PC-3 (cell line): ENCODE results near the gene HNMT. TPM values are rescaled to one million over a fixed set of nuclear protein-coding genes. Genes with fewer than 3 reads are reported as not detected.

Experiments used
- ATAC-seq: fragments of 200-7000 bp; cut with Tn5 transposase; 2 replicates; pipeline ENCODE4 v1.9.1; 2020; ENCODE audit warnings: mild to moderate bottlenecking, moderate library complexity
- BruUV-seq: library from RNA; stranded (reverse); fragments of 400-500 nt; replicated peaks from 2 replicates; lab custom pipeline; 2021; lab: Mats Ljungman, UMichigan
- CTCF ChIA-PET: fragments of 300-600 bp; sonication (Branson Sonifier 250); formaldehyde crosslinking; loops from one replicate; lab custom pipeline; 2022; ENCODE audit warnings: antibody characterized with exemption; lab: Charles Lee
- POLR2A ChIA-PET: fragments of 300-600 bp; sonication (Branson Sonifier 250); formaldehyde crosslinking; loops from one replicate; lab custom pipeline; 2022; ENCODE audit warnings: antibody characterized with exemption; ENCODE audit not compliant: unreplicated experiment; lab: Charles Lee
- DNase-seq: peaks from one replicate; pipeline ENCODE4 v3.0.0-alpha.2; 2015
- H2AFZ ChIP-seq: fragments of 300-600 bp; sonication (generic); 2 replicates; pipeline ENCODE4 v1.6.0; 2016; ENCODE audit warnings: antibody characterized with exemption, low read length
- H3F3A ChIP-seq: fragments of 300-600 bp; sonication (generic); one replicate; pipeline ENCODE4 v1.6.0; 2017; ENCODE audit warnings: antibody characterized with exemption, low read length, control low read depth, mild to moderate bottlenecking; ENCODE audit not compliant: unreplicated experiment
- H3K27ac ChIP-seq: fragments of 300-600 bp; sonication (generic); 2 replicates; pipeline ENCODE4 v1.5.1; 2016; ENCODE audit warnings: mild to moderate bottlenecking, low read length
- H3K27me3 ChIP-seq: fragments of 300-600 bp; sonication (generic); 2 replicates; pipeline ENCODE4 v1.6.1; 2016; ENCODE audit warnings: low read length, mixed read lengths
- H3K36me3 ChIP-seq: fragments of 300-600 bp; sonication (generic); 2 replicates; pipeline ENCODE4 v1.6.1; 2016; ENCODE audit warnings: low read depth, mixed run types, low read length, mixed read lengths
- H3K4me1 ChIP-seq: fragments of 300-600 bp; sonication (generic); 2 replicates; pipeline ENCODE4 v1.5.1; 2016; ENCODE audit warnings: low read length; ENCODE audit not compliant: insufficient read depth
- H3K4me2 ChIP-seq: fragments of 300-600 bp; sonication (generic); 2 replicates; pipeline ENCODE4 v1.6.0; 2016; ENCODE audit warnings: low read length
- H3K4me3 ChIP-seq: fragments of 300-600 bp; sonication (generic); 2 replicates; pipeline ENCODE4 v1.5.1; 2016; ENCODE audit warnings: mild to moderate bottlenecking, low read length, mixed read lengths
- H3K79me2 ChIP-seq: fragments of 300-600 bp; sonication (generic); 2 replicates; pipeline ENCODE4 v1.6.1; 2017; ENCODE audit warnings: low read length, mixed read lengths
- H3K9ac ChIP-seq: fragments of 300-600 bp; sonication (generic); 2 replicates; pipeline ENCODE4 v1.6.0; 2016; ENCODE audit warnings: mild to moderate bottlenecking, low read length
- H3K9me2 ChIP-seq: fragments of 300-600 bp; sonication (generic); replicated peaks from 2 replicates; pipeline ENCODE4 v1.6.1; 2016; ENCODE audit warnings: mixed run types, low read length, mixed read lengths
- H3K9me3 ChIP-seq: fragments of 300-600 bp; sonication (generic); 2 replicates; pipeline ENCODE4 v1.6.1; 2016; ENCODE audit warnings: low read length, mixed read lengths
- H4K20me1 ChIP-seq: fragments of 300-600 bp; sonication (generic); 2 replicates; pipeline ENCODE4 v1.6.1; 2016; ENCODE audit warnings: low read length, mixed read lengths
- CTCF ChIP-seq: fragments of 300-600 bp; sonication (generic); conservative IDR thresholded peaks from 2 replicates; pipeline ENCODE4 v1.5.1; 2017; ENCODE audit warnings: antibody characterized with exemption, low read depth, mild to moderate bottlenecking, low read length
- EZH2 ChIP-seq: fragments of 300-600 bp; sonication (generic); IDR thresholded peaks from one replicate; pipeline ENCODE4 v1.6.1; 2017; ENCODE audit warnings: antibody characterized with exemption, mild to moderate bottlenecking, low read length; ENCODE audit not compliant: unreplicated experiment
- EZH2phosphoT487 ChIP-seq: fragments of 300-600 bp; sonication (generic); IDR thresholded peaks from 2 replicates; pipeline ENCODE4 v1.6.1; 2018; ENCODE audit warnings: mild to moderate bottlenecking, antibody characterized with exemption, low read length, borderline replicate concordance
- intact Hi-C: fragments of 100-400 bp; cut with micrococcal nuclease; formaldehyde crosslinking; loops from 2 replicates; pipeline ENCODE4 v1.9.0; 2023
- total RNA-seq: library from RNA; depleted of rRNA; stranded (reverse); fragments of >200 nt; gene quantifications from 2 replicates; pipeline ENCODE4 v1.2.3, GENCODE V29; 2014

The HNMT gene
- total RNA-seq, 1 experiment from 2014 or later: 7.1 TPM

- Histone ChIP-seq H4K20me1 (no peaks in the 10 kb centered on the region), H3K9me3 (no peaks in the 10 kb centered on the region), H3K4me2 (no peak overlapping the region), H3K9me2 (no peaks in the 10 kb centered on the region), H3K4me3 (no peak overlapping the region), H3K27ac (no peak overlapping the region), H3K36me3 (no peaks in the 10 kb centered on the region), H2AFZ (no peak overlapping the region), H3K9ac (no peak overlapping the region), H3F3A (no peaks in the 10 kb centered on the region), H3K79me2 (no peaks in the 10 kb centered on the region), H3K27me3 (no peaks in the 10 kb centered on the region), H3K4me1 (no peaks in the 10 kb centered on the region; the same call in 1 of the 2 replicates)
- TF ChIP-seq CTCF: no peak
- TF ChIP-seq EZH2: no peak
- no peak for TF ChIP-seq EZH2phosphoT487
- ATAC-seq (no peak), DNase-seq (no peak)
- no TSS peak for BruUV-seq
- ChIA-PET CTCF (no interaction called here), POLR2A (no interaction called here)
- intact Hi-C loops: no loop called here
Observed at GRCh38 chr2:138029276-138029675, 65.0 kb downstream of the HNMT start.

- TF ChIP-seq EZH2: no peak
- TF ChIP-seq CTCF: no peak
- no peak for TF ChIP-seq EZH2phosphoT487
- Histone ChIP-seq H3K79me2 (no peaks in the 10 kb centered on the region), H3K27me3 (no peaks in the 10 kb centered on the region), H3K4me1 (no peaks in the 10 kb centered on the region; the same call in 1 of the 2 replicates), H3K9ac (no peak overlapping the region), H3F3A (no peaks in the 10 kb centered on the region), H4K20me1 (no peaks in the 10 kb centered on the region), H3K4me3 (no peak overlapping the region), H2AFZ (no peak overlapping the region), H3K9me2 (no peaks in the 10 kb centered on the region), H3K27ac (no peak overlapping the region), H3K4me2 (no peak overlapping the region), H3K9me3 (no peaks in the 10 kb centered on the region), H3K36me3 (no peaks in the 10 kb centered on the region)
- DNase-seq (peak; percentile 48), ATAC-seq (no peak; the same call in 1 of the 2 replicates)
- no TSS peak for BruUV-seq
- intact Hi-C loops: no loop called here
- POLR2A ChIA-PET: no interaction called here
- CTCF ChIA-PET: no interaction called here
Observed at GRCh38 chr2:138030459-138030858, 66.2 kb downstream of the HNMT start.

DNA sequence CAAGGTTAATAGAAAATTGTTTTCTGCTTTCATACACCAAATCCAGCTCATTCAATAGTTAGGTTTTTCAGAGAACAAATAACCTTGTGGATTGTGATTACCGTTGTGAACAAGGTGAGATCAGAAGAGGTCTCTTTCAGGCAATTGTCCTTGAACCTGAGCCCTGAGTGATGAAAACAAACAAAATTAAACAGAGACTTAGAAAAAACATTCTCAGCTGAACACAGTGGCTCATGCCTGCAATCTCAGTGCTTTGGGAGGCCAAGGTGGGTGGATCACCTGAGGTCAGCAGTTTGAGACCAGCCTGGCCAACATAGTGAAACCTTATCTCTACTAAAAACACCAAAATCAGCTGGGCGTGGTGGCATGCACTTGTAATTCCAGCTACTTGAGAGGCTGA is 68.1 kb downstream of the HNMT start:
- Histone ChIP-seq H3K27ac (no peak overlapping the region), H3F3A (no peaks in the 10 kb centered on the region), H3K4me2 (no peak overlapping the region), H3K36me3 (no peaks in the 10 kb centered on the region), H3K79me2 (no peaks in the 10 kb centered on the region), H3K4me3 (no peak overlapping the region), H3K9ac (no peak overlapping the region), H4K20me1 (no peaks in the 10 kb centered on the region), H2AFZ (no peak overlapping the region), H3K4me1 (no peaks in the 10 kb centered on the region; the same call in 1 of the 2 replicates), H3K9me2 (no peaks in the 10 kb centered on the region), H3K27me3 (no peaks in the 10 kb centered on the region), H3K9me3 (no peaks in the 10 kb centered on the region)
- no peak for ATAC-seq
- CTCF ChIA-PET: no interaction called here
- TF ChIP-seq EZH2 (no peak), EZH2phosphoT487 (no peak), CTCF (no peak)
- intact Hi-C loops: no loop called here
- POLR2A ChIA-PET: no interaction called here
- BruUV-seq: no TSS peak
- no peak for DNase-seq
